HCT116 (cell line): ENCODE measurements around the gene GIT1. TPM values are rescaled to one million over a fixed set of nuclear protein-coding genes. Genes with fewer than 3 reads are reported as not detected.

Experiments used
- ATAC-seq: fragments of 200-7000 bp; cut with Tn5 transposase; 2 replicates; pipeline ENCODE4 v1.9.1; 2020; ENCODE audit warnings: mild to moderate bottlenecking, moderate library complexity
- BruUV-seq: library from RNA; stranded (reverse); fragments of 400-500 nt; replicated peaks from 2 replicates; lab custom pipeline; 2021; lab: Mats Ljungman, UMichigan
- CTCF ChIA-PET: fragments of 300-600 bp; sonication (Branson Sonifier 250); formaldehyde crosslinking; loops from one replicate; lab custom pipeline; 2021; ENCODE audit warnings: antibody characterized with exemption; lab: Charles Lee
- POLR2A ChIA-PET: fragments of 300-600, 350-600 bp; sonication (Branson Sonifier 250); formaldehyde crosslinking; loops from one replicate; lab custom pipeline; 2021; ENCODE audit warnings: antibody characterized with exemption; lab: Charles Lee
- RAD21 ChIA-PET, 2 experiments: fragments of 300-600 bp; sonication (Branson Sonifier 250); formaldehyde crosslinking; loops; one replicate each; lab custom pipeline; 2023; ENCODE audit warnings: low total read pairs in 2 of 2; ENCODE audit not compliant: uncharacterized antibody in 2 of 2, unreplicated experiment in 2 of 2, low non-redundant PET in 1 of 2; lab: Charles Lee
- DNase-seq: peaks from one replicate; pipeline ENCODE4 v3.0.0-alpha.2; 2010; ENCODE audit warnings: low read depth, low spot score
- H2AFZ ChIP-seq: fragments of 200-600 bp; shearing (Covaris generic), sonication (generic); 2 replicates; pipeline ENCODE4 v1.6.1; 2017; ENCODE audit warnings: low read depth, mixed run types, mixed read lengths, antibody characterized with exemption, low read length; ENCODE audit not compliant: poor library complexity, severe bottlenecking
- H3K27ac ChIP-seq: 2 replicates; pipeline ENCODE4 v1.5.1; 2012; ENCODE audit warnings: low read depth, low read length
- H3K27me3 ChIP-seq: fragments of 200-600 bp; sonication (generic); 2 replicates; pipeline ENCODE4 v1.6.1; 2016; ENCODE audit warnings: mixed run types, low read length, mixed read lengths; ENCODE audit not compliant: insufficient read depth
- H3K36me3 ChIP-seq, 2 experiments: fragments of 200-500 bp in 1 of 2; fragments of 200-600 bp in 1 of 2; sonication (Bioruptor generic) in 1 of 2; sonication (generic) in 1 of 2; 2 replicates each; pipeline versions ENCODE4 v1.5.1 to v1.6.1; 2014 to 2016; ENCODE audit warnings: low read length in 2 of 2, inconsistent platforms in 1 of 2, mixed read lengths in 1 of 2, mixed run types in 1 of 2; ENCODE audit not compliant: insufficient read depth in 2 of 2, control insufficient read depth in 1 of 2
- H3K4me1 ChIP-seq, 2 experiments: fragments of 200-600 bp in 1 of 2; sonication (generic) in 1 of 2; 2 replicates each; pipeline versions ENCODE4 v1.5.1 to v1.6.1; 2012 to 2017; ENCODE audit warnings: low read length in 2 of 2, inconsistent platforms in 1 of 2, mild to moderate bottlenecking in 1 of 2, mixed read lengths in 1 of 2, mixed run types in 1 of 2, moderate library complexity in 1 of 2; ENCODE audit not compliant: insufficient read depth in 2 of 2, control insufficient read depth in 1 of 2
- H3K4me2 ChIP-seq: fragments of 200-600 bp; sonication (generic); 2 replicates; pipeline ENCODE4 v1.6.1; 2017; ENCODE audit warnings: mixed run types, low read length, mixed read lengths
- H3K4me3 ChIP-seq, 2 experiments: fragments of 200-600 bp in 1 of 2; sonication (generic) in 1 of 2; replicated peaks in 1 of 2; 2 replicates each; pipeline ENCODE4 v1.5.1; 2011 to 2016; ENCODE audit warnings: low read length in 2 of 2, control low read depth in 1 of 2, low read depth in 1 of 2, mild to moderate bottlenecking in 1 of 2, mixed read lengths in 1 of 2, mixed run types in 1 of 2
- H3K79me2 ChIP-seq: fragments of 200-600 bp; sonication (generic); 2 replicates; pipeline ENCODE4 v1.6.1; 2017; ENCODE audit warnings: mild to moderate bottlenecking, mixed run types, low read length, moderate library complexity, mixed read lengths; ENCODE audit not compliant: insufficient read depth
- H3K9ac ChIP-seq: fragments of 200-600 bp; sonication (generic); 2 replicates; pipeline ENCODE4 v1.6.1; 2016; ENCODE audit warnings: low read length, mixed read lengths
- H3K9me2 ChIP-seq: fragments of 200-600 bp; sonication (generic), shearing (Covaris generic); 2 replicates; pipeline ENCODE4 v1.6.1; 2017; ENCODE audit warnings: mixed run types, mild to moderate bottlenecking, moderate library complexity; ENCODE audit not compliant: insufficient read depth
- H3K9me3 ChIP-seq, 2 experiments: fragments of 200-500 bp in 1 of 2; fragments of 200-600 bp in 1 of 2; sonication (Bioruptor generic) in 1 of 2; sonication (generic) in 1 of 2; 2 replicates each; pipeline ENCODE4 v1.6.1; 2014 to 2017; ENCODE audit warnings: low read length in 2 of 2, mixed read lengths in 2 of 2, inconsistent platforms in 1 of 2, low read depth in 1 of 2, mild to moderate bottlenecking in 1 of 2, mixed run types in 1 of 2, moderate library complexity in 1 of 2; ENCODE audit not compliant: control insufficient read depth in 1 of 2, insufficient read depth in 1 of 2
- H4K20me1 ChIP-seq: fragments of 200-600 bp; sonication (generic), shearing (Covaris generic); 2 replicates; pipeline ENCODE4 v1.6.1; 2017; ENCODE audit warnings: mixed run types, mild to moderate bottlenecking, moderate library complexity; ENCODE audit not compliant: insufficient read depth
- ATF3 ChIP-seq: IDR thresholded peaks from 2 replicates; pipeline ENCODE4 v1.6.1; 2012
- CBX3 ChIP-seq: IDR thresholded peaks from 2 replicates; pipeline ENCODE4 v1.6.1; 2012; ENCODE audit warnings: low read depth
- EGR1 ChIP-seq: IDR thresholded peaks from 2 replicates; pipeline ENCODE4 v1.6.1; 2012; ENCODE audit warnings: low read depth
- ELF1 ChIP-seq: IDR thresholded peaks from 2 replicates; pipeline ENCODE4 v1.6.1; 2012; ENCODE audit warnings: low read depth, borderline replicate concordance
- EZH2 ChIP-seq: fragments of 200-600 bp; sonication (generic); IDR thresholded peaks from 2 replicates; pipeline ENCODE4 v1.6.1; 2017; ENCODE audit warnings: antibody characterized with exemption, mixed run types
- EZH2phosphoT487 ChIP-seq: fragments of 200-600 bp; IDR thresholded peaks from 2 replicates; pipeline ENCODE4 v1.6.1; 2018; ENCODE audit warnings: antibody characterized with exemption, borderline replicate concordance
- MAX ChIP-seq: IDR thresholded peaks from 2 replicates; pipeline ENCODE4 v1.6.1; 2012
- POLR2A ChIP-seq: IDR thresholded peaks from 2 replicates; pipeline ENCODE4 v1.7.0; 2011; ENCODE audit warnings: borderline replicate concordance; ENCODE audit not compliant: insufficient read depth, insufficient read length; ENCODE audit errors: extremely low read depth
- POLR2AphosphoS5 ChIP-seq: IDR thresholded peaks from 2 replicates; pipeline ENCODE4 v1.6.1; 2011; ENCODE audit warnings: mild to moderate bottlenecking, low read depth, low read length, moderate library complexity
- RAD21 ChIP-seq: IDR thresholded peaks from 2 replicates; pipeline ENCODE4 v1.6.1; 2012; ENCODE audit warnings: low read depth, mild to moderate bottlenecking
- REST ChIP-seq: IDR thresholded peaks from 2 replicates; pipeline ENCODE4 v1.6.1; 2012; ENCODE audit warnings: low read depth
- SP1 ChIP-seq: IDR thresholded peaks from 2 replicates; pipeline ENCODE4 v1.6.1; 2012; ENCODE audit warnings: low read depth
- TCF7L2 ChIP-seq: IDR thresholded peaks from 2 replicates; pipeline ENCODE4 v1.7.0; 2011; ENCODE audit warnings: borderline replicate concordance, inconsistent platforms; ENCODE audit not compliant: insufficient read depth, insufficient read length; ENCODE audit errors: extremely low read depth
- ZBTB33 ChIP-seq: IDR thresholded peaks from 2 replicates; pipeline ENCODE4 v1.6.1; 2011; ENCODE audit warnings: mild to moderate bottlenecking, low read length, moderate library complexity; ENCODE audit not compliant: insufficient replicate concordance; ENCODE audit errors: extremely low read depth
- ZFX ChIP-seq: fragments of 450-650 bp; IDR thresholded peaks from 2 replicates; pipeline ENCODE4 v1.6.1; 2017
- intact Hi-C: fragments of 100-400 bp; cut with micrococcal nuclease; formaldehyde crosslinking; loops from 2 replicates; pipeline ENCODE4 v1.10.0; 2022
- total RNA-seq: library from RNA; stranded (reverse); gene quantifications from one replicate; pipeline ENCODE4 v1.2.1, GENCODE V29; 2021; ENCODE audit not compliant: unreplicated experiment

The GIT1 gene
- total RNA-seq, 1 experiment from 2014 or later, result 76.5 TPM

GRCh38 chr17:29610395-29610794 lies 20.9 kb upstream of the GIT1 start:
- H3K9me3 ChIP-seq, result no peaks in the 10 kb centered on the region
- no TSS peak for BruUV-seq
- no peak for ATAC-seq
- RAD21 ChIA-PET, result no interaction called here
- CTCF ChIA-PET, result no interaction called here
- no peak for TF ChIP-seq EZH2phosphoT487
- TF ChIP-seq ZFX, result no peak
- TF ChIP-seq MAX, result no peak
- no peak for TF ChIP-seq POLR2A
- no peak for TF ChIP-seq EZH2
- no peak for TF ChIP-seq EGR1
- no peak for TF ChIP-seq ATF3
- no peak for TF ChIP-seq POLR2AphosphoS5
- no peak for TF ChIP-seq CBX3
- no peak for TF ChIP-seq ELF1
- TF ChIP-seq TCF7L2, result no peak
- TF ChIP-seq, all 23 proteins: peak for 0
- H3K9ac ChIP-seq, result no peak overlapping the region
- no peak overlapping the region for H2AFZ ChIP-seq
- peaks cover 4% of the 10 kb centered on the region; the same call in 1 of the 2 replicates for H3K79me2 ChIP-seq
- H3K36me3 ChIP-seq, result no peaks in the 10 kb centered on the region
- no peaks in the 10 kb centered on the region for H3K9me2 ChIP-seq
- no peak overlapping the region for H3K27ac ChIP-seq
- H3K4me1 ChIP-seq, result 0 out of 4 replicates have a peak, but pooled peaks cover 0 to 3% of the 10 kb centered on the region in 2 experiments
- no peaks in the 10 kb centered on the region for H4K20me1 ChIP-seq
- no peak overlapping the region for H3K4me3 ChIP-seq
- H3K4me2 ChIP-seq, result no peak overlapping the region
- no peaks in the 10 kb centered on the region for H3K27me3 ChIP-seq
- DNase-seq, result no peak
- intact Hi-C loops, result no loop called here
- POLR2A ChIA-PET, result no interaction called here

- H2AFZ ChIP-seq, result no peak overlapping the region
- H4K20me1 ChIP-seq, result no peaks in the 10 kb centered on the region
- peaks cover 4% of the 10 kb centered on the region; the same call in 1 of the 2 replicates for H3K79me2 ChIP-seq
- no peak for ATAC-seq
- POLR2A ChIA-PET, result no interaction called here
- TF ChIP-seq SP1 (no peak), POLR2AphosphoS5 (no peak), ELF1 (no peak), ATF3 (no peak), ZBTB33 (no peak), EZH2 (no peak), REST (no peak), TCF7L2 (no peak), RAD21 (no peak), EZH2phosphoT487 (no peak)
- TF ChIP-seq, all 23 proteins: peak for 0
- no TSS peak for BruUV-seq
- Histone ChIP-seq H3K4me3 (no peak overlapping the region), H3K4me2 (no peak overlapping the region), H3K9me2 (no peaks in the 10 kb centered on the region), H3K27me3 (no peaks in the 10 kb centered on the region), H3K36me3 (no peaks in the 10 kb centered on the region), H3K4me1 (no peaks in the 10 kb centered on the region), H3K9me3 (no peaks in the 10 kb centered on the region), H3K27ac (no peak overlapping the region), H3K9ac (no peak overlapping the region)
- DNase-seq, result no peak
- ChIA-PET CTCF (interaction anchor here (4.3 kb wide), 1 partner anchor 9 kb away, joined by 28 read pairs; no protein-coding TSS in a partner anchor), RAD21 (no interaction called here)
- intact Hi-C loops, result no loop called here
Observed at GRCh38 chr17:29608986-29609385, 19.5 kb upstream of the GIT1 start.
